T follicular helper cell (primary cell): ENCODE data around the gene TRAPPC2.
"Not testable (repeated sequence)": the region's sequence is repeated elsewhere in the genome, so short reads cannot be mapped to it uniquely, and the experiment has no call there.

Experiments used
- DNase-seq: peaks from one replicate; pipeline ENCODE4 v3.0.0-alpha.2; 2020; ENCODE audit warnings: low read depth

TRAPPC2 gene

DNA sequence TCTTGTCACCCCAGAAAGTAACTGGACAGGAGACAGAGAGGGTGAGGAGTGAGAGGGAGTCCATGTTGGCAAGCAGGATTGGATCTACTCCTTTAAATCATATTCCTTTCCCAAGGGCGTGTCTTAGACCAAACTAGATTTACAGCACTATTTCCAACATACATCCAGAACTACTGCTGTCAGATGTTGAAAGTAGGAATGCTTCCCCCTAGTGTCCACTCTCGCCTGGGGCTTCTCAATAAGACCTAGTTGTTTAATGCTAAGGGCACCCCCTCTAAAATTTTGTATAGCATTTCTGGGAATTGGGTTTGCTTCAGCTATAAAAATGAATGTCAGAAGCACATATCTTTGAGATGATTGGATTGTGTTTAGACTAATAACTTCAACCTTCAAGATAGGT, 13.4 kb upstream of the TRAPPC2 start:
- DNase-seq = peak; percentile 19

DNA sequence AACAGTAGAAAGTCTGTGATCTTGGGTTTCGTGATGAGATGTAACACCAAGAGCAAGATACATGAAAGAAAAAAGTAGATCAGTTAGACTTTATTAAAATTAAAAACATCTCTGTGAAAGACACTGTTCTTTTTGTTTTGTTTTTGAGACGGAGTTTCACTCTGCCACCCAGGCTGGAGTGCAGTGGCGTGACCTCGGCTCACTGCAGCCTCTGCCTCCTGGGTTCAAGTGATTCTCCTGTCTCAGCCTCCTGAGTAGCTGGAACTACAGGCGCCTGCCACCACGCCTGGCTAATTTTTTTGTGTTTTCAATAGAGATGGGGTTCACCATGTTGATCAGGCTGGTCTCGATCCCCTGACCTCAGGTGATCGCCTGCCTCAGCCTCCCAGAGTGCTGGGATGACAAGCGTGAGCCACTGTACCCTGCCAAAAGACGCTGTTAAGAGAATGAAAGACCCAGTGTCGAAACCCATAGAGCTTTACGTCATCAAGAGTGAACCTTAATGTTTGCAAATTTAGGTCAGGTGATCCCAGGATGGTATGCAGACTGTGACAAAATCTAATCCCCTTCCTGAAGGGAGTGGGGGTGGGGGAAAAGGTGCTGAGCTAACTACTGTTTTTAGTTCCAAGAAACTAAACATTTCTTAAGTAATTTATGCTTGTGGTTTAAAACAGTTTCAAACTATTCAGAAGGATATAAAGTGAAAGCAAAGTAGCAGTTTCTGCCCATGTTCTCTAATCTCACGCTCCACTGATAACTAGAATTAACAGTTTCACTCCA, 8.2 kb upstream of the TRAPPC2 start:
- DNase-seq = peak; percentile 13

DNA sequence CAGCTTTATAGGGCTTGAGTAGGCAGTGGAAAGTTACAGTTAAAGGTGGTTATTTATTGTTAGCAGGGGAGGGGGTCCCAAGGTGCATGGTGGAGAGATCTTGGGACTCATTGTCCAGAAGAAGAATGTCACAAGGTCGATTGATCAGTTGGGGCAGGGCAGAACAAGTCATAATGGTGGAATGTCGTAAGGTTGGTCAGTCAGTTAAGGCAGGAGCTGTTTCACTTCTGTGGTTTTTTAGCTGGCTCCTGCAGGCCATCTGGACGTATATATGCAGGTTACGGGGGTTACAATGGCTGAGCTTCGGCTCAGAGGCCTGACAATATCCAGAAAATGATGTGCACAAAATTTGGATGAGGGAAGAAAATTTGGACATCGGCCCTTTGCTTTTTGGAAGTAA, 7.3 kb upstream of the TRAPPC2 start:
- no peak for DNase-seq

DNA sequence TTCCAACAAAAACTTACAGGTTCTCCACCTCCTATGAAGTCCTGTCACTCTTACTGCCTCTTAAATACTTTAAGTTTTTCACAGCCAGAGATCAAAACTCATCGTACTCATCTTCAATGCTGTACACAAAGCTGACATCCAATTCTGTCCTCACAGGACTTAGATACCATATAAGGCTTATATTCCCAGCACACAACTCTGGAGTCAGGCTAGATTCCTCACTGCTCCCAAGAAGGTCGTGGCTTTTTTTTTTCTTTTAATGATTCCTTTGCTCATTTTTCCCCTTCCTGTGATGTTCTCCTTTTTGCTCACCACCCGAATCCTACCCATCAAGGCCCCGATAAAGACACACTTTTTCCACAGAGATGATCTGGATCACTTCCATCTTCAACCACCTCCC, 914 bp downstream of the TRAPPC2 start:
- DNase-seq = no peak

DNA sequence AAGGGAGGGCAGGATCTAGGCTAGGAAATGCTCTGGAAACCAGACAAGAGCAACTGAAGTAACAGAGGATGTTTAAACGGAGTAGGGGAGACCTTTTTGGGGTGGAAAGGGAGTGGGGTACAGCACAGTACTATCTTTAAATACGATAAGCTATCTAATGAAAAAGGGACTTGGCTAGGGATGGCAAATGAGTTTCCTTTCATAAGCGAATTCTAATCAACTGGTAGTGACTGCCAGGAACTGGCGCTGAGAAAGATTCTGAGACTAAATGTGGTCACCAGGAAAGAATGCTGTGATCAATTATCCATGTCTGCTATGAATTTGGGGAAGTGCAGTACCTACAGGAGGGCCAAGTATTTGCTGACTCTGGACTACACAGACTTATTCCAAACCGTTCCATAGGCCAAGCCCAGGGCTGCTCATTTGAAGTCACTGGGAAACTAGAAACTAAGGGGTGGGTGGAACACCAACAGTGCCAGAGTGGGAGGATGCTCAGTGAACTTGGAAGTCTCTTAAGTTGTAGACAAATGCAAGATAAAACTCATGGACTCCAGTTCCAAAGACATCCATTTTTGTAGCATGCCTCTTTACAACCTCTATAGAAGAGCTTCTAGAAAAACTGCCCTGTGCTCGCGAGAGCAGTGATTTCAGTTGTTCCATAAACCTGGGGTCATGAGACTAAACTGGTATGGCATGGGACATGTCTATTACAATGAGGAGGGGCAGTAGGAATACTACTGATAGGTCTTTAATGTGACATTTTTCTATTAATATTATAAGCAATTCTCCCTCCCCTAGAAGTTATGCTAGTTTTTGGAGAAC, 2.0 kb downstream of the TRAPPC2 start:
- no peak for DNase-seq

DNA sequence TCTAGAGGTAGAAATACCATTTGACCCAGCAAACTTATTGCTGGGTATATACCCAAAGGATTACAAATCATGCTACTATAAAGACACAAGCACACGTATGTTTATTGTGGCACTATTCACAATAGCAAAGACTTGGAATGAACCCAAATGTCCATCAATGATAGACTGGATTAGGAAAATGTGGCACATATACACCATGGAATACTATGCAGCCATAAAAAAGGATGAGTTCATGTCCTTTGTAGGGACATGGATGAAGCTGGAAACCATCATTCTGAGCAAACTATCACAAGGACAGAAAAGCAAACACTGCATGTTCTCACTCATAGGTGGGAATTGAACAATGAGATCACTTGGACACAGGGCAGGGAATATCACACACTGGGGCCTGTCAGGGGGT, 3.9 kb downstream of the TRAPPC2 start:
- DNase-seq = not testable (repeated sequence)

DNA sequence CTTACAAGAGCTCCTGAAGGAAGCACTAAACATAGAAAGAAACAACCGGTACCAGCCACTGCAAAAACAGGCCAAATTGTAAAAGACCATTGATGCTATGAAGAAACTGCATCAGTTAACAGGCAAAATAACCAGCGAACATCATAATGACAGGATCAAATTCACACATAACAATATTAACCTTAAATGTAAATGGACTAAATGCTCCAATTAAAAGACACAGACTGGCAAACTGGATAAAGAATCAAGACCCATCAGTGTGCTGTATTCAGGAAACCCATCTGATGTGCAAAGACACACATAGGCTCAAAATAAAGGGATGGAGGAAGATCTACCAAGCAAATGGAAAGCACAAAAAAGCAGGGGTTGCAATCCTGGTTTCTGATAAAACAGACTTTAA, 7.8 kb downstream of the TRAPPC2 start:
- not testable (repeated sequence) for DNase-seq

DNA sequence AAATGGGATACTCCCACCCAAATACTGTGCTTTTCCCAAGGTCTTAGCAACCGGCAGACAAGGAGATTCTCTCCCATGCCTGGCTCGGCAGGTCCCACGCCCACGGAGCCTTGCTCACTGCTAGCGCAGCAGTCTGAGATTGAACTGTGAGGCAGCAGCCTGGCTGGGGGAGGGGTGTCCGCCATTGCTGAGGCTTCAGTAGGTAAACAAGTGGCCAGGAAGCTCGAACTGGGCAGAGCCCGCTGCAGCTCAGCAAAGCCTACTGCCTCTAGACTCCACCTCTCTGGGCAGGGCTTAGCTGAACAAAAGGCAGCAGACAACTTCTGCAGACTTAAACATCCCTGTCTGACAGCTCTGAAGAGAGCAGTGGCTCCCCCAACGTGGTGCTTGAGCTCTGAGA, 9.5 kb downstream of the TRAPPC2 start:
- DNase-seq = peak; percentile 47

DNA sequence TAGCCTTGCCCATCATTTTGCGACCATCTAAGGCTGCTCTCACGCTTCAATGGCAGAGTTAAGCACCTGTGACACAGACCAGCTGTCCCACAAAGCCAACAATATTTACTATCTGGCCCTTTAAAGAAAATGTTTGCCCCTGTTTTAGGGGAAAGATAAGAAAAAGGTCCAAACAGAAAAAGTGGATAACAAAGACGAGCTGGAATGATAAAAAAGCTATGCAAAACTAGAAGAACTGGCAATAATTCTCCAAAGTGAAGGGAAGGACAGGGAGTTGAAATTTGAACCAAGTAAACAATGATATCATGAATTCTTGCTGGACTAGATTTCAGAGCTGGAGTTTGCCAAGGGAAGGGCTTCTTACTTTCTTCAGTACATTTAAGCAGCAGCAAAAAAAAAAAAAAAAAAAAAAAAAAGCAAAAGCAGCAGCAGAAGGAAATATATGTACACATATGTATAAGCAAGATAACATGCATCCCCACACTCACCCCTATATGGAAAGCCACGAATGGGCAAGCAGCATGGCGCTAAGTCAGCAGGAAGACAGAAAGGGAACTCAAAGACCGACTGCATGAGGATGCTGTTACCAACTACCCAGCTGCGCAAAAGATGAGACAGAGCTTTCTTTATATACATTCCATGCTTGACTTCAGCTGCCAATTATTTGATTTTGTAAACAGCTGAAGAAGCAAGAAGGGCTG, 12.5 kb downstream of the TRAPPC2 start:
- DNase-seq = no peak

DNA sequence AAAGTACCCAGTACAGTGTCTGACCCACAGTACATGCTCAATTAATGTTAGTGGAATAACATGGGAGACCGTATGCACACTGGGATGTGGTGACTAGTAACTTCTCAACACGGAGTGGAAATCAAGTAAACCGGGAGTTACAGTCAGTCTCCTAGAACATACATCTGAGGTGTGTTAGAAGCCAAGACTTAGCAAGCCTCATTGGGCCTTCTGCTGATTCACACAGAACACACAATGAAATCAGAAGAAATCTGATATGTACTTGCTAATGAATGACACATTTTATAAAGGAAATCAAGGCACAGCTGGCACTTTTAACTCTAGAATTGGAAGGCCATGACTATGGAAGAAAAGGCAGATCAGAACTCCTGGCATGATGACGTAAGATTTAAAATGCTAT, 13.0 kb downstream of the TRAPPC2 start:
- no peak for DNase-seq

DNA sequence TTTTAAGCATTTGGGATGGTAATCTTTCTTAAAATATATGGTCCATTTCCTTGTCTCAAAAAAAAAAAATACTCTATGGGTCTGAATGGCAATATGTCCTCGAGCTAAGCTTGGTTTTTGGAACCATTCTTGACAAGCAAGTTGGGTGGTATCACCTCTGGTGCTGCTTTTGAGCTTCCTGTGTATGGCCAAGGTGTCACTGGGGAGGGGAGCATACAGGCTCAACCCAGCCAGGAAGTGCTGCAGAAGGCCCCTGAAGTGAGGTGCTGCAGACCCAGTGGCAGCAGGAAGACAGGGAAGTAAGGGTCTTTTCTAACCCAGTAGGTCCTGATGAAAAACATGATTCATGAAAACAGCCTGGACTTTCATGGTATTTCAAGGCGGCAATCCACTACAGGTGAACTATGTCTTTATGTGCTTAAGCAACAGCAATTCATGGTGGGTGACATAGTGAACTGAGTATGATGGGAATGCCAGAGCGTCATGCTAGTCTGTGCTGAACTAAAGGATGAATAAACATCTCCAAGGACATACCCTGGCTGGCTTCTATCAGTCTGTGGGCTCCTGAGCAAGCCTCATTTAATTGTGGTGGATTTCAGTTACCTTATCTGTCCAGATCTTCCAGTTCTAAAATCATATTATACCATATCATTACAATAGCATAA, 15.1 kb downstream of the TRAPPC2 start:
- DNase-seq = no peak

DNA sequence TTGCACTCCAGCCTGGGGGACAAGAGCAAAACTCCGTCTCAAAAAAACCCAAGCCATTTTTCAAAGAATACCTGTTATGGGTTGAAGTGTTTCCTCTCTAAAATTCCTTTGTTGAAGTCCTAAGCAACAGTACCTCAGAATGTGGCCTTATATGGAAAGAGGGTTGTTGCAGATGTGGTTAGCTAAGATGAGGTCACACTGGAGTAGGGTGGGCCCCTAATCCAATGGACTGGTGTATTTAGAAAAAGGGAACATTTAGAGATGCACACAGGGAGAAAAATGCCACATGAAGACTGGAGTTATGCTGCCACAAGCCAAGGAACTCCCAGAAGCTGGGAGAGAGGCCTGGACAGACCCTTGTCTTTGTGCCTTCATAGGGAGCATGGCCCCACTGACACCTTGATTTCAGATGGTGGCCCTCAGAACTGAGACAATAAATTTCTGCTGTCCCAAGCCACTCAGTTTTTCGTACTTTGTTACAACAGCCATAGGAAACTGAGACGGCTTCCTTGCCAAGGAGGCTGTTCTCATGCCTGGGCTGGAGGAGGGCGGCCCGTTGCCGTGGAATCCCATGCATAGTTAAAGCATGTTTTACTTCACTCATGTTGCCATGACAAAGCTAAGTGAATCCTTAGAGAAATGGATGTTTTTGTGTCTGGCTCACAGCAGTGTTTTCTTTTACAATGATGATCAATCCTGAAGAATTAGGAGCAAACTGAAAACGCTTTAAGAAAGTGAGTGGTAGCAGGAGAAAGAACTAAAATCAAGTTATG, 16.5 kb downstream of the TRAPPC2 start:
- DNase-seq = no peak

DNA sequence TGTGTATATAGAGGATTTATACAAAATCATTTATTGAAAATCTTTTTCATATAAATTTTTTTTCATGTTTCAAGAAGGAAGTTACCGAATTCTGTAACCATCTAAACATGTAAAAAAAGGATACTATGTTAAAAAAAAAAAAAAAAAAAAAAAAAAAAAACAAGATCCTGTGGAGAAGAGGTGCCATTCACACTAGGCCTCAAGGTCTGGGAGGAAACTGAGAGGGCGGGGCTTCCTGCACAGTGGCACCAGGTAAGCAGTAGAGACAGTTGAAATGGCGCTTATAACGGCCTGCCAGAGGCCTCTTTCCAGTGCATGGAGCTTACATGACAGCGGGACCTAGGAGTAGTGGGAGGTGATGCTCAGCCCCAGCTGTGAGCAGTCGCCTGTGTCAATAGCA, 17.5 kb downstream of the TRAPPC2 start:
- DNase-seq = peak; percentile 43

DNA sequence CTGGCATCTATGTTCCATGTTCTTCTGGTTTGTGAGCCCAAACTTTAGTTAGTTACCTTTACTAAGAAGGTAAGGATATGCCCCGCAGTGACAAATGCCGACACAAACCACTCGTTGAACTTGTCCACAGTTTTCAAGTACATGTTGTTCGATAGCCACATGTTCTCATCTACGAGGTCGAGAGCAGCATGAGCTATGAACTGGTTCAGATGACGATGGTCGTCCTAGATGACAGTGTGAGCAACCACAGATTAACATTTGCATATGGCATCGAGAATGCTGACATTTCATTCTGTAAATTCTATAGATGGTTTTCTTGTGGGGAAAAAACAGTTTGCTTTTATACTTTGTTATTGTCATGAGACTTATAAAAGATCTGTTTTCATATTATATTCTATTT, 18.0 kb downstream of the TRAPPC2 start:
- no peak for DNase-seq

DNA sequence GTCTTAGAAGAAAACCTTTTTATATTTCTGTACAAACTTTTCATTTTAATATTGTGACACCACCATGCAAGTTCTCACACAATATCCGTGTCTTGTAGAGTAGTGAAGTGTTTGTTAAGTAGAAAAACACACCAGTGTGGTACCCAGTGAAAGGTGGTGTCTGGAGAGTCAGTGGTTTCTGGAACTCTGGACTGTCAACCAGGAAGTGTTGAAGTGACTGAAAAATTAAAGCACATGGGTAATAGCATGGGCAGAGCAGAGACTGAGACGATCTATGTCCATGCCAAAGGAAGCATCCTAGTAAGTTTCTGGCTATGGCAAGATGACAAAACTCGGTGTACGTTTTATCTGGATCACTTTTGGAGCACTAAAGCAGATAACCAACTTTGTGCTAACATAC, 23.3 kb downstream of the TRAPPC2 start:
- DNase-seq = no peak

DNA sequence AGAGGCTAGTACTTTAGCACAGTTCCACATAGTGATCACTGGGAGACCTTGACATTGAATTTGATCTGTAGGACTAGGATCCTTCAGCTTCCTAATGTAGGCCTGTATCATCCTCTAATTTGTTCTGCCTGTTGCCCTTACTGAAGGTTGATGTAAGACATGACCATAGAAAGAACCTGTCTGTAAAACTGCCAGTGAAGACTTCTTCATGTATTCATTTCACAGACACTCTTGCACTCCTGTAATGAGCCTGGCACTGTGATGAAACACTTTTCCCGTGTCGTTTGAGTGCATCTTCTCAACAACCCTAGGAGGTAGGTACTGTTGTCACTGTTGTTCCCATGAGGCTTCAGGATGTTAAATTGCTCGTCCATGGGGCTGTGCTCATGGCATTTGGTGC, 30.8 kb downstream of the TRAPPC2 start:
- DNase-seq = no peak

DNA sequence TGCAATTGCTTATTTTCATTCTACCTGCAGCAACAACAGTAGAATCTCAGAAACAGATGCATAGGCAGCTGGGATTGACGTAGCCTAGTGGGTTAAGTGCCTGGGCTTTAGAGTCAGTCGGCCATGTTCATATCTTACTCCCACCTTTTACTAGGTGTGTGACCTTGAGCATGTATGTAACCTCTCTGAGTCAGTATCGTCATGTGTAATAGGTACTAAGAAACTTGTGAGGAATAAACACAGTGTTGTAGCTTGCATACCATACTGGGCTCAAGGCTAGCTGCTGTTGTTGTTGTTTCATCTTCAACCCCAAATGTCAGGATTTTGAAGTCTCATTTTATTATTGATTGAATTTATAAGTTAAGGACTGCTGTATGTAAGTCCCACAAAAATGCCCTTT, 31.3 kb downstream of the TRAPPC2 start:
- no peak for DNase-seq

DNA sequence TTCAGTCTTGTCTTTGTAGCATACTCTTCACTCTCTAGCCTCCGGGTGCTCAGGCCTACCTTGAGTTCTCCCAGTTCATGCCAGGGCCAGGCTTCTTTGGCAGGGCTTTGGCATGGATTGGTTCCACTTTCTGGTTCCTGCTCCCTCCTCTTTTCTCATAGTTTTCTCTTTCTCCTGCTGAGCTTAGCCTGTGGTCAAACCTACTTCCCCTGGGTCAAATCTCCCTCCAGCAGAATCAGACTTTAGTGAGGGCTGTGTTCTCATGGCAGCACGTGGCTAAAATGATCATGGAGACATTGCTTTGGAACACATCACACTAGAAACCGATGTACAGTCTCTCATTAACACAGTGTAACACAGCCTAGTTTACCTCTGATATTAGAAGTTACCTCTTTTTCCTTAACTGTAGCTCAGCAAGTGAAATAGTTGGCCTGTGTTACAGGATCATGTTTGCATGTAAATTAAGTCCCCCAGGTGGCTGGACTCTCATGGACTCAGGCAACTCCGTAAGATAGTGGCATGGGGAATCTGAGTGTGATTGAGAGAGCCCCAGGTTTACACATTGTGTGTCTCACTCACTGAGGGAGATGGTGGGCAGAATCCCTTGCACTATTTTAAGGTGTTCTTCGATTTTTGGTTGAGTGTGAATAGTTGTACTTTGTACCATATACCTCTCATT, 32.2 kb downstream of the TRAPPC2 start:
- DNase-seq = no peak

DNA sequence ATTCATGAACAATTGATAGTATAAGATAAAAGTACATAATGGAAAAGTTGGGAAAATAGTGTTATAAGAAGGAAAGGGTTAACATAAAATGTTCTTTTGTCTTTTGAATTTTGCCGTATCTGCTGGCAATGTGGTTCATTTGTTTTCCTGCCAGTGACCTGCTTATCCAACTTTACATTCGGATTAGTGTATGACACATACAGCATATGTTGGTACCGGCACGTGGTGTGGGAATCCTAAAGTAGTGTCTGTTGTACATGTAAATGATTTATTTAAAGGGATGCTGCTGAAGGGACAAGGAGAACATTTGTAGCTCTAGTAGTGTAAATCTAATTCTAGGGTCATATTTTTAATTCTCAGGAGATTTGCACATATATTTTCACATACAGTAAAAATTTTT, 34.0 kb downstream of the TRAPPC2 start:
- DNase-seq = no peak

DNA sequence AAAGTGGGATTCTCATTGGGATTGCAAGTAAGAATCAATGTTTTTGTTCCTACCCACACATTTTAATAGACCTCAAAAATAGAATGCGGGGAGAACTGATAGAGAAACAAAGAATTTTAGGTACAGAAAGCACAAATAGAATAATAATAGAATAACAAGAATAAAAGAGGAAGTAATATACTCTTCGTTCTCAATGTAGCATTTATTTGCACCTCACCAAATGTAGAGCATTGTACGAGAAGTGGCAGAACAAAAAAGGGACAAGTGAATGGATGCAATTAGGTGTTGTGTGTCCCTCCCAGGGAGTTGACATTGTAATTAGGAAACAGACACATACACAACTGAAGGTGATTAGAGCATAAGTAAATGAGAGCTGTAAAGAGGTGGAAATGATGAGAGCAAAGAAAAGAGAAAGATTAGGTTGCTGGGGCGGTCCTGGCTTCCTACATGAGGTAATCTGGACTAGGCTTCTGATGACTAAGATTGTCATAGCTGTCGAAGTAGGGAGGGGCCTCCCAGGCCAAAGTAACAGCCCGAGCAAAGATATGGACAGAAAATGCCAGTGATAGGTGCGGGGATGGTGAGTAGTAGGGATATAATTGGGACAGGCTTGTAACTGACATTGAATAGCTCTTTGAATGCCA, 35.1 kb downstream of the TRAPPC2 start:
- no peak for DNase-seq
